HG02623 (cell line): ENCODE results near the gene ANKMY1.

Experiments
- ATAC-seq: cut with Tn5 transposase; IDR thresholded peaks from one replicate; pipeline ENCODE4 v1.9.1; 2021; ENCODE audit warnings: moderate library complexity; ENCODE audit not compliant: unreplicated experiment

Gene ANKMY1

GRCh38 chr2:240480834-240481623, 76.8 kb downstream of the ANKMY1 start:
- no peak for ATAC-seq

- ATAC-seq = no peak
Measured at GRCh38 chr2:240479111-240479501, 78.7 kb downstream of the ANKMY1 start.

- ATAC-seq = no peak
Measured at GRCh38 chr2:240478346-240479110, 79.3 kb downstream of the ANKMY1 start.

- no peak for ATAC-seq
Measured at GRCh38 chr2:240477916-240478315, 79.9 kb downstream of the ANKMY1 start.

- no peak for ATAC-seq
Measured at GRCh38 chr2:240473211-240473610, 84.6 kb downstream of the ANKMY1 start.

GRCh38 chr2:240472078-240472790, 85.6 kb downstream of the ANKMY1 start:
- no peak for ATAC-seq

- no peak for ATAC-seq
Measured at GRCh38 chr2:240469740-240470139, 88.0 kb downstream of the ANKMY1 start.

GRCh38 chr2:240469239-240469636, 88.5 kb downstream of the ANKMY1 start:
- no peak for ATAC-seq

- ATAC-seq = no peak
Measured at GRCh38 chr2:240468303-240469238, 89.2 kb downstream of the ANKMY1 start.

- no peak for ATAC-seq
Measured at GRCh38 chr2:240467659-240468302, 90.0 kb downstream of the ANKMY1 start.

GRCh38 chr2:240467149-240467642, 90.6 kb downstream of the ANKMY1 start:
- no peak for ATAC-seq

GRCh38 chr2:240466579-240467148, 91.1 kb downstream of the ANKMY1 start:
- ATAC-seq = no peak

GRCh38 chr2:240465765-240466578, 91.8 kb downstream of the ANKMY1 start:
- ATAC-seq = no peak

- ATAC-seq = no peak
Measured at GRCh38 chr2:240465268-240465764, 92.5 kb downstream of the ANKMY1 start.

- no peak for ATAC-seq
Measured at GRCh38 chr2:240464514-240465241, 93.1 kb downstream of the ANKMY1 start.

- ATAC-seq = no peak
Measured at GRCh38 chr2:240463866-240464481, 93.8 kb downstream of the ANKMY1 start.

GRCh38 chr2:240463274-240463865, 94.4 kb downstream of the ANKMY1 start:
- ATAC-seq = no peak
